GM12801 (cell line): ENCODE data around the gene POU2F3.

Experiments used
- TF ChIP-seq, protein P1 (sequence below): IDR thresholded peaks from one replicate; pipeline ENCODE4 v1.5.1; 2011; ENCODE audit warnings: control low read depth; ENCODE audit not compliant: insufficient read length; ENCODE audit errors: extremely low read depth

The POU2F3 gene

DNA sequence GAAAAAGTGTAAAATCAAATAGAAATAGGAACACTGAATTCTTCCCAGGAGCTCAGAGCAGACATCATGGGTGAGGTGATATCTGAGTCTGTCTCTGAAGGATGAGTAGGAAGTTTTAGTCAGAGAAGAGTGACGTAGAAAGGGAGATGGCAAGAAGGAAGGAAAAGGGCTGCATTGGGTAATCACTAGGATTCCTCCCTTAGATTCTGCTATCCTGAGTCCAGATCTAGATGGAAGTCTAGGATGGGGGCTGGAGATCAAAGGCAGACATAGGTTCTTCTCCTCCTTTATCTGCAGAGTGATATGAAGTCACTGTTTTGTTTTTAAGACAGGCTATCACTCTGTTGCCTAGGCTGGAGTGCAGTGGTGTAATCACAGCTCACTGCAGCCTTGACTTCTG is 30.4 kb downstream of the POU2F3 start:
- TF ChIP-seq, protein P1, sequence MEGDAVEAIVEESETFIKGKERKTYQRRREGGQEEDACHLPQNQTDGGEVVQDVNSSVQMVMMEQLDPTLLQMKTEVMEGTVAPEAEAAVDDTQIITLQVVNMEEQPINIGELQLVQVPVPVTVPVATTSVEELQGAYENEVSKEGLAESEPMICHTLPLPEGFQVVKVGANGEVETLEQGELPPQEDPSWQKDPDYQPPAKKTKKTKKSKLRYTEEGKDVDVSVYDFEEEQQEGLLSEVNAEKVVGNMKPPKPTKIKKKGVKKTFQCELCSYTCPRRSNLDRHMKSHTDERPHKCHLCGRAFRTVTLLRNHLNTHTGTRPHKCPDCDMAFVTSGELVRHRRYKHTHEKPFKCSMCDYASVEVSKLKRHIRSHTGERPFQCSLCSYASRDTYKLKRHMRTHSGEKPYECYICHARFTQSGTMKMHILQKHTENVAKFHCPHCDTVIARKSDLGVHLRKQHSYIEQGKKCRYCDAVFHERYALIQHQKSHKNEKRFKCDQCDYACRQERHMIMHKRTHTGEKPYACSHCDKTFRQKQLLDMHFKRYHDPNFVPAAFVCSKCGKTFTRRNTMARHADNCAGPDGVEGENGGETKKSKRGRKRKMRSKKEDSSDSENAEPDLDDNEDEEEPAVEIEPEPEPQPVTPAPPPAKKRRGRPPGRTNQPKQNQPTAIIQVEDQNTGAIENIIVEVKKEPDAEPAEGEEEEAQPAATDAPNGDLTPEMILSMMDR = no peak

DNA sequence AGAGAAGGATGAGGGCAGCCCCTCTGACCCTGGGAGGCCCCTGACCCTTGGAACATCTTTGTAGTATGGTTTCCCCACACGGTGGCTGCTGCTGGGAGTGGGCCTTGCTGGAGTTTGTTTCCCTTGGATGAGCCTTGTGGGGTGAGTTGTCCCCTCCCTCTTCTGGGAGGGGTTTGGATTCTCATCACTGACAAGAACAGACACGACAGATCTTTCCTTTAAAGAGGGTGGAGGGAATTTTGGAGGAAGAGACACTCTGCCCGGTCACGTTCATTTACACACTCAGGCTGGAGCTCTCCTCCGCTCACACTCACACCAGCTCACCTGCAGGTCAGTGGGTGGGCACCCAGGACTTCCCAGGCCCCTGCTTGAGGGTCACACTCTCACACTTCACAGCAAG is 31.7 kb downstream of the POU2F3 start:
- TF ChIP-seq, protein P1 = no peak

DNA sequence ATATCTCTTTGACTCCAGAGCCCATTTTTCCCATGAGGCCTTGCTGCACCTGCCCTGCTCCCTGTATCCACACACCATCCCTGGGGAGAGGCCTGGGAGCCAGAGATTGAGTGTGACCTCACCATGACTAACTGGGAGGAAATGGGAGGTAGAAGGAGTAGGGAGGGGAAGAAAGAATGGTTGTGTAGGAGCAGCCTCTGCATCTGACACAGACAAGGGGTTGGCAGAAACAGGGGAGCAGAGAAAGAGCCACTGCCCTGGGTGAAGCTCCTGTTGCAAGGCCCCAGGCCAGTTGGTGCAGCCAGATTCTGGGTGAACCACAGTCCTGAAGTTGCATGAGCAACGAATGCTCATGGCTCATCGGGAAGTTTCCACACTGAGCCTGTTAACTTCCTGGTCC is 32.4 kb downstream of the POU2F3 start:
- TF ChIP-seq, protein P1 = no peak

DNA sequence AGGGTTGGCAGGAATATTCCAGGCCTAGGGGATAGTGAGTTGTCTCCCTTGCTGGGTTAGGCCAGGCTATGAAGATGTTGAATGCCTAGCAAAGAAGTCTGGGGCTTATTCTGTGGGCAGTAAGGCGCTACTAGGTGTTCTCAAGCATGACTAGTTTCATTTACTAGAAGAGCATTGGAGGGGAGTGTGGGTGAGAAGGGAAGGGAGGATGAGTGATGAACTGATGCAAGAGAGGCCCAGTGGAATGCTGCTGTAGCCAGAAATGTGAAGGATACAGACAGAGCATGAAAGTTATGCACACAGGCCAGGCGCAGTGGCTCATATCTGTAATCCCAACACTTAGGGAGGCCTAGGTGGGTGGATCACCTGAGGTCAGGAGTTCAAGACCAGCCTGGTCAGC is 33.5 kb downstream of the POU2F3 start:
- TF ChIP-seq, protein P1 = no peak

GRCh38 chr11:120279502-120279901 is 39.6 kb downstream of the POU2F3 start:
- TF ChIP-seq, protein P1 = no peak

- TF ChIP-seq, protein P1 = no peak
Measured at GRCh38 chr11:120280600-120281051, 40.7 kb downstream of the POU2F3 start.

- TF ChIP-seq, protein P1 = no peak
Measured at GRCh38 chr11:120281143-120281795, 41.3 kb downstream of the POU2F3 start.

DNA sequence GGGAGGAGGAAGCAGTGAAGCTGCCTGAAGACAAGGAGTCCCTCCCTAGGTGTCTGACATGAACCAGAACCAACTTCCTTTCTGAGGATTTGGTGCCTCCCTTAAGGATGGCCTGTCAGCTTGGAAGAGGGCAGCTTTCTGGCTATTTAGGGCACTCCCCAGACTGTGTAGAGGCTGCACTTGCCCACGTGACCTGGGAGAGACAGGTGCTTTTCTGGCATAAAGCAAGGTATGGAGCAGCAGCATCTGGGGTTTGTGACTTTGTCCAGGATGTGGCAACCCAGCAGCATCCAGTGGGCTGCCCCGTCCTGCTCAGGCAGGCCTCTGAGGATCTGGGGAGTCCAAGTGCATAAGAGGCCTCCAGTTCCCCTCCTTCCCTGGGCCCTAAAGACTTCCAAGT is 43.2 kb downstream of the POU2F3 start:
- TF ChIP-seq, protein P1 = no peak
